ENCODE data around the gene LAYN. TPM values are rescaled to one million over a fixed set of nuclear protein-coding genes. Genes with fewer than 3 reads are reported as not detected.

The LAYN gene
- total and polyA plus RNA-seq, 2 of the 4 experiments (the other 2 are of a cell fraction), result 92.5 to 118 TPM

- peak overlapping the region; percentile 53; the same call in 1 of the 2 replicates for H2BK20ac ChIP-seq (ENCODE audit: low read depth, low read length)
- H3K27ac ChIP-seq (ENCODE audit: insufficient read depth, low read length), result 0 out of 2 replicates have a peak overlapping the region, but pooled peaks have one; percentile 14
- H3K27me3 ChIP-seq (ENCODE audit: control insufficient read depth, insufficient read depth, low read length), result no peaks in the 10 kb centered on the region
- H2AK9ac ChIP-seq (replicated peaks; ENCODE audit: low read depth, low read length, poor library complexity), result peak overlapping the region; percentile 60
- H3K56ac ChIP-seq (ENCODE audit: extremely low read depth, insufficient read depth, low read length), result peak overlapping the region; percentile 39; the same call in 1 of the 2 replicates
- WGBS, 2 experiments (ENCODE audit: extremely low coverage in 2 of 2, insufficient read length in 1 of 2), result 3% methylated on average over 5 of the region's 9 CpGs; no CpG with 5 or more reads in 1 of the 2 experiments
- H3K36me3 ChIP-seq (ENCODE audit: control insufficient read depth, insufficient read depth, low read length), result no peaks in the 10 kb centered on the region
- peaks cover 0 to 16% of the 10 kb centered on the region in 2 experiments; a peak in 3 of 4 replicates for H3K79me1 ChIP-seq (ENCODE audit: low read depth in 1 of 2, low read length in 2 of 2)
- in situ Hi-C loops (cut with MboI; ENCODE audit: low sequenced_read_pairs) (loop anchor here (5.0 kb wide), 1 partner anchor 176 kb away; no protein-coding TSS in a partner anchor), dilution Hi-C loops (cut with HindIII; ENCODE audit: low sequenced_read_pairs, unreplicated experiment) (no loop called here), intact Hi-C loops (cut with micrococcal nuclease) (loop anchor here (2.0 to 10.0 kb wide), 2 partner anchors 37 to 93 kb away; no protein-coding TSS in a partner anchor)
- TF ChIP-seq NFE2L2 (IDR thresholded peaks at IDR 0.05; ENCODE audit: low read depth, low read length), result no peak
- TF ChIP-seq SMC3 (IDR thresholded peaks at IDR 0.05; ENCODE audit: low read depth, low read length), result no peak
- TF ChIP-seq RFX5 (IDR thresholded peaks at IDR 0.05; ENCODE audit: low read depth, low read length), result no peak
- no peak for TF ChIP-seq MAZ (IDR thresholded peaks at IDR 0.05; ENCODE audit: borderline replicate concordance, low read depth, low read length)
- TF ChIP-seq MAFK (IDR thresholded peaks at IDR 0.05; ENCODE audit: low read depth, low read length), result no peak
- TF ChIP-seq RCOR1 (IDR thresholded peaks at IDR 0.05; ENCODE audit: insufficient replicate concordance, low read length), result no peak
- no peak for TF ChIP-seq BHLHE40 (IDR thresholded peaks at IDR 0.05; ENCODE audit: low read depth, low read length)
- TF ChIP-seq USF2 (IDR thresholded peaks at IDR 0.05; ENCODE audit: low read depth, low read length), result no peak
- ChIA-PET CTCF (interaction anchor here (2.6 kb wide), 1 partner anchor 175 kb away, joined by 10 read pairs; no protein-coding TSS in a partner anchor), POLR2A (ENCODE audit: unreplicated experiment) (no interaction called here)
- H3K14ac ChIP-seq (replicated peaks; ENCODE audit: low read depth, low read length), result peak overlapping the region; percentile 57
- peaks cover 2% of the 10 kb centered on the region; the same call in 1 of the 2 replicates for H3K4me1 ChIP-seq (ENCODE audit: control insufficient read depth, insufficient read depth, low read length)
- peak overlapping the region; percentile 7 to 41; a peak in 2 of 4 replicates for H4K8ac ChIP-seq (ENCODE audit: low read depth in 2 of 2, low read length in 2 of 2)
- peak overlapping the region; percentile 82 for H3K4me2 ChIP-seq (ENCODE audit: low read depth, low read length)
- H4K20me1 ChIP-seq (ENCODE audit: insufficient read depth, low read length), result peaks cover 22% of the 10 kb centered on the region; the same call in 1 of the 2 replicates
- H3K4me3 ChIP-seq (ENCODE audit: insufficient read depth, low read depth, low read length), result peak overlapping the region; percentile 35
- ATAC-seq (ENCODE audit: low read depth), result no peak
- no peak overlapping the region for H2BK5ac ChIP-seq (ENCODE audit: low read depth, low read length, poor library complexity, severe bottlenecking)
- peak overlapping the region; percentile 60; the same call in 2 of the 3 replicates for H2BK15ac ChIP-seq (ENCODE audit: low read depth, low read length)
- 0 out of 2 replicates have a peak overlapping the region, but pooled peaks have one; percentile 8 for H3K23ac ChIP-seq (ENCODE audit: low read depth, low read length)
- peak overlapping the region; percentile 23; the same call in 1 of the 2 replicates for H4K91ac ChIP-seq (ENCODE audit: insufficient read depth, low read depth, low read length)
- H2AFZ ChIP-seq (replicated peaks; ENCODE audit: low read length, poor library complexity), result peak overlapping the region; percentile 93
- no peak overlapping the region for H4K5ac ChIP-seq (ENCODE audit: low read depth, low read length)
- no TSS peak for BruUV-seq (replicated peaks)
- peak overlapping the region; percentile 59; the same call in 1 of the 2 replicates for H3K4ac ChIP-seq (ENCODE audit: low read depth, low read length)
- no peak overlapping the region for H2AK5ac ChIP-seq (ENCODE audit: low read depth, low read length)
- no peaks in the 10 kb centered on the region; the same call in 1 of the 2 replicates for H3K9me1 ChIP-seq (ENCODE audit: insufficient read depth, low read length)
- peak overlapping the region; percentile 73 for H2BK120ac ChIP-seq (ENCODE audit: low read depth, low read length)
- no peaks in the 10 kb centered on the region for H3K9me3 ChIP-seq (ENCODE audit: control insufficient read depth, insufficient read depth, low read length)
- H3K18ac ChIP-seq (ENCODE audit: low read depth, low read length), result no peak overlapping the region
- H3K9ac ChIP-seq (ENCODE audit: low read depth, low read length), result peak overlapping the region; percentile 38
- DNase-seq, result no peak
Measured at GRCh38 chr11:111601636-111601978, 61.1 kb downstream of the LAYN start.

All from IMR-90 (cell line).